HTERT RPE-1 (cell line): ENCODE results near the gene IL25.
"Not testable (repeated sequence)": the region's sequence is repeated elsewhere in the genome, so short reads cannot be mapped to it uniquely, and the experiment has no call there.

Experiments
- in situ Hi-C: fragments of 300-500 bp; cut with MboI; formaldehyde crosslinking; loops from 4 replicates; pipeline ENCODE4 v1.14.3; 2020; ENCODE audit warnings: low sequenced_read_pairs

The IL25 gene

GRCh38 chr14:23407516-23408306 lies 35.1 kb downstream of the IL25 start, which contains the start of gene MYH6:
MYH6 (minus strand) TSS chr14:23408273; CDS start chr14:23407223, 1,050 bp downstream.
- in situ Hi-C loops = no loop called here

- in situ Hi-C loops = no loop called here
These were observed 35.7 kb downstream of the IL25 start for GRCh38 chr14:23408307-23408630.

- in situ Hi-C loops = no loop called here
These were observed 36.9 kb downstream of the IL25 start for GRCh38 chr14:23409475-23409874.

- in situ Hi-C loops = no loop called here
These were observed 37.5 kb downstream of the IL25 start for GRCh38 chr14:23409966-23410635.

GRCh38 chr14:23411563-23412525 lies 39.2 kb downstream of the IL25 start:
- in situ Hi-C loops = no loop called here

- in situ Hi-C loops = no loop called here
These were observed 41.1 kb downstream of the IL25 start for GRCh38 chr14:23413681-23414080.

GRCh38 chr14:23414254-23414653 lies 41.6 kb downstream of the IL25 start:
- in situ Hi-C loops = no loop called here

- in situ Hi-C loops = no loop called here
These were observed 42.6 kb downstream of the IL25 start for GRCh38 chr14:23414906-23415820.

- in situ Hi-C loops = no loop called here
These were observed 43.5 kb downstream of the IL25 start for GRCh38 chr14:23415821-23416778.

- in situ Hi-C loops = no loop called here
These were observed 44.2 kb downstream of the IL25 start for GRCh38 chr14:23416801-23417200.

- in situ Hi-C loops = not testable (repeated sequence)
These were observed 44.7 kb downstream of the IL25 start for GRCh38 chr14:23417269-23417668.

- in situ Hi-C loops = no loop called here
These were observed 45.4 kb downstream of the IL25 start for GRCh38 chr14:23418021-23418420.

GRCh38 chr14:23419646-23420045 lies 47.0 kb downstream of the IL25 start:
- in situ Hi-C loops = not testable (repeated sequence)

- in situ Hi-C loops = no loop called here
These were observed 49.0 kb downstream of the IL25 start for GRCh38 chr14:23421594-23421993.

- in situ Hi-C loops = no loop called here
These were observed 51.0 kb downstream of the IL25 start for GRCh38 chr14:23423657-23424056.

- in situ Hi-C loops = no loop called here
These were observed 52.6 kb downstream of the IL25 start for GRCh38 chr14:23425169-23425568.

GRCh38 chr14:23425798-23426197 lies 53.2 kb downstream of the IL25 start:
- in situ Hi-C loops = not testable (repeated sequence)
